Measurements from ENCODE around the gene CMYA5.
"Not testable (repeated sequence)": the region's sequence is repeated elsewhere in the genome, so short reads cannot be mapped to it uniquely, and the experiment has no call there.

The CMYA5 gene

DNA sequence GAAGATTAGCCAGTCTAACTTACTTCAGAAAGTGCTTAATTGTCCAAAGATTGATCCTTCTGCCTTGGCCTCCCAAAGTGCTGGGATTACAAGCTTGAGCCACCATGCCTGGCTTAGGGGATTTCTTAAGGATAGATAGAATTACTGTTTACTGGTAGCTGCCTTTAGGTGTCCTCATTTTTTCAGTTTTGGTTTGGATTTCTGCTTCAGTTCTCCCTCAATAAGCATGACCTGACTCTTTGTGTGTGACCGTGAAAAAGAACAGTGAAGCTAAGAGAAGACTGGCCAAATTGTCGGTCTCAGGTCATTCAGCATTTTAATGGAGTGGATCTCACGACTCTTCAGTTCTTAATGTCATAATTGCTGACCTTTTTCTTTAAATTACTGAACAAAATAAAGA lies 22.9 kb upstream of the CMYA5 start:
- DNase-seq (ENCODE audit: low read depth): no peak
- H3K4me3 ChIP-seq (ENCODE audit: low read depth, low read length): no peak overlapping the region
- TF ChIP-seq, protein P1, sequence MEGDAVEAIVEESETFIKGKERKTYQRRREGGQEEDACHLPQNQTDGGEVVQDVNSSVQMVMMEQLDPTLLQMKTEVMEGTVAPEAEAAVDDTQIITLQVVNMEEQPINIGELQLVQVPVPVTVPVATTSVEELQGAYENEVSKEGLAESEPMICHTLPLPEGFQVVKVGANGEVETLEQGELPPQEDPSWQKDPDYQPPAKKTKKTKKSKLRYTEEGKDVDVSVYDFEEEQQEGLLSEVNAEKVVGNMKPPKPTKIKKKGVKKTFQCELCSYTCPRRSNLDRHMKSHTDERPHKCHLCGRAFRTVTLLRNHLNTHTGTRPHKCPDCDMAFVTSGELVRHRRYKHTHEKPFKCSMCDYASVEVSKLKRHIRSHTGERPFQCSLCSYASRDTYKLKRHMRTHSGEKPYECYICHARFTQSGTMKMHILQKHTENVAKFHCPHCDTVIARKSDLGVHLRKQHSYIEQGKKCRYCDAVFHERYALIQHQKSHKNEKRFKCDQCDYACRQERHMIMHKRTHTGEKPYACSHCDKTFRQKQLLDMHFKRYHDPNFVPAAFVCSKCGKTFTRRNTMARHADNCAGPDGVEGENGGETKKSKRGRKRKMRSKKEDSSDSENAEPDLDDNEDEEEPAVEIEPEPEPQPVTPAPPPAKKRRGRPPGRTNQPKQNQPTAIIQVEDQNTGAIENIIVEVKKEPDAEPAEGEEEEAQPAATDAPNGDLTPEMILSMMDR (IDR thresholded peaks at IDR 0.05; ENCODE audit: control insufficient read depth, extremely low read depth, insufficient read depth): no peak

DNA sequence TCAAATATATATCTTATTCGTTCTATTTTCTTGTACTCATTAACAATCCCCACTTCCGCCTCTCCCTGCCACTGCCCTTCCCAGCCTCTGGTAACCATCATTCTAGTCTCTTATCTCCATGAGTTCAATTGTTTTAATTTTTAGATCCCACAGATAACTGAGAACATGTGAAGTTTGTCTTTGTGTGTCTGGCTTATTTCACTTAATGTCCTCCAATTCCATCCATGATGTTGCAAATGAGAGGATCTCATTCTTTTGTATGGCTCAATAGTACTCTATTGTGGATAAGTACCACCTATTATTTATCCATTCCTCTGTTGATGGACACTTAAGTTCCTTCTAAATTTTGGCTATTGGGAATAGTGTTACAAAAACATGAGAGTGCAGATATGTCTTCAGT lies 17.2 kb upstream of the CMYA5 start:
- TF ChIP-seq, protein P1 (IDR thresholded peaks at IDR 0.05; ENCODE audit: control insufficient read depth, extremely low read depth, insufficient read depth): no peak
- H3K4me3 ChIP-seq (ENCODE audit: low read depth, low read length): no peak overlapping the region
- DNase-seq (ENCODE audit: low read depth): no peak

- not testable (repeated sequence) for H3K4me3 ChIP-seq (ENCODE audit: low read depth, low read length); DNase-seq (ENCODE audit: low read depth)
Measured at GRCh38 chr5:79676354-79676753, 13.3 kb upstream of the CMYA5 start.

DNA sequence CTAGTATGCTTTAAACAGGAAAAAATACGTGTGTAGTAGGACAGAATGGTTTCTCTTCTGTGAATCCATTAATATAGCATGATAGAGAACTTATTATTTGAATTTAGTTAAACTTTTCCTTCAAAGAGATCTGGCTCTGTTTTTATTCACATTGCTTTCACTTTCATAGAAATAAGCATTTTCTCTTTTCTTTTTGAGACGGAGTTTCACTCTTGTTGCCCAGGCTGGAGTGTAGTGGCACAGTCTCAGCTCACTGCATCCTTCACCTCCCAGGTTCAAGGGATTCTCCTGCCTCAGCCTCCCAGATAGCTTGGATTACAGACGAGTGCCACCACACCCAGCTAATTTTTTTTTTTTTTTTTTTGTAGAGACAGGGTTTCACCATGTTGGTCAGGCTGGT lies 7.5 kb upstream of the CMYA5 start:
- not testable (repeated sequence) for H3K4me3 ChIP-seq (ENCODE audit: low read depth, low read length); DNase-seq (ENCODE audit: low read depth)

GRCh38 chr5:79684782-79685181 lies 4.9 kb upstream of the CMYA5 start:
- DNase-seq (ENCODE audit: low read depth): no peak
- no peak overlapping the region for H3K4me3 ChIP-seq (ENCODE audit: low read depth, low read length)
- TF ChIP-seq, protein P1 (IDR thresholded peaks at IDR 0.05; ENCODE audit: control insufficient read depth, extremely low read depth, insufficient read depth): no peak

DNA sequence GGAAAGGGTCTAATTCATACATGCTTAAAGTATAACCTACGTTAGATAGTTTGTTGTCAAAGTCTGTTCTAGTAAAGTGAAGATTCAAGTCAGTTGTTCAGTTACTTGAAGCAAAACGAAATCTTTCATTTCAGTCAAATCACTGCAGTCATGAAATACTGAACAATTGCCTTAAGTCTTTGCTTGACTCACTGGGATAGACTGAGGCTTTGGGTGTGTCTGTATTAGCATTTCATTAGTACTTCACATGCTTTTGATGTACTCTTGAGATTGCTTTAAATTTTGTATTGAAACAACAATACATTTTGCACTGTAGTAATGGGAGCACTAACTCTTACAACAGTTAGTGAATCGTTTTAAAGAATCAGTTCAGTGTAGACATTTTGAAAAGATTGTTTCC lies 4.0 kb upstream of the CMYA5 start:
- H3K4me3 ChIP-seq (ENCODE audit: low read depth, low read length): no peak overlapping the region
- DNase-seq (ENCODE audit: low read depth): no peak
- TF ChIP-seq, protein P1 (IDR thresholded peaks at IDR 0.05; ENCODE audit: control insufficient read depth, extremely low read depth, insufficient read depth): no peak

DNA sequence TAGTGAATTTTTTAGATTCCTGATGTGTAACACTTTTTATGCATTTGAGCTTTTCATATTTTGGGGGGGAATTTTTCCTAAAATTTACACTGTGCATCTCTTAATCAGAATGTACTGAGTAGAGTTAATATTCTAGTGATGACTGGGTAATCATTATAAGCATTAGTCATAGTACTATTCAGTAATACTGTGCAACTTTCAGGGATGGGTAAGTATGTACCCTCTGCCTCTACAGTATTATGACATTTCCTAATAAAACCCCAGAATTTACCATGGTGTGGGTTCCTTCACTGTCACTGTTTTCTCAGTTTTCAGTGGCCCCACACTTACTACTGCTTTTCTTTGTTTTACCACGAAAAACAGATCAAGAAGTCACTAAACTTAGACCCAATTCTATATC lies 2.8 kb upstream of the CMYA5 start:
- no peak overlapping the region for H3K4me3 ChIP-seq (ENCODE audit: low read depth, low read length)
- TF ChIP-seq, protein P1 (IDR thresholded peaks at IDR 0.05; ENCODE audit: control insufficient read depth, extremely low read depth, insufficient read depth): no peak
- no peak for DNase-seq (ENCODE audit: low read depth)

DNA sequence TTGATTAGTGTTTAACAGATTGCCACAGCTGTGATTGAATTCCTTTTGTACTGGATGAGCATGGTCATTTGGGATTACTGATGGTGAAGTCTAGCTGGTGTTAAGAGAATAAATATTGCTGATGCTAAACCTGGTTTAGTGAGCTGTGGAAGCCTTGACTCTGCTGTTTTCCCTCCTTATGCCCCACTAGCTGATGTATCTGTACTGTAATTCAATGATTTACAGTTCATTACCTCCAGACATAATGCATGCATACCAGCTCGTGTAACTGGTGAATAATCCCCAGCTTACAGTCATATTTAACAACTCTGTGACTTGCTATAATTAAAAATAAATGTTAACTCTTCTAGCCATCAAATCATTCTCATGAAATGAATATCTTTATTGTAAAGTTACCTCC lies 1.7 kb upstream of the CMYA5 start:
- DNase-seq (ENCODE audit: low read depth): no peak
- no peak overlapping the region for H3K4me3 ChIP-seq (ENCODE audit: low read depth, low read length)
- TF ChIP-seq, protein P1 (IDR thresholded peaks at IDR 0.05; ENCODE audit: control insufficient read depth, extremely low read depth, insufficient read depth): no peak

Data from LNCaP clone FGC (cell line).